ENCODE data around the gene ANKRD34B. TPM values are rescaled to one million over a fixed set of nuclear protein-coding genes. Genes with fewer than 3 reads are reported as not detected.

Gene ANKRD34B
- total and polyA plus RNA-seq, 2 experiments from 2014 or later = not detected

DNA sequence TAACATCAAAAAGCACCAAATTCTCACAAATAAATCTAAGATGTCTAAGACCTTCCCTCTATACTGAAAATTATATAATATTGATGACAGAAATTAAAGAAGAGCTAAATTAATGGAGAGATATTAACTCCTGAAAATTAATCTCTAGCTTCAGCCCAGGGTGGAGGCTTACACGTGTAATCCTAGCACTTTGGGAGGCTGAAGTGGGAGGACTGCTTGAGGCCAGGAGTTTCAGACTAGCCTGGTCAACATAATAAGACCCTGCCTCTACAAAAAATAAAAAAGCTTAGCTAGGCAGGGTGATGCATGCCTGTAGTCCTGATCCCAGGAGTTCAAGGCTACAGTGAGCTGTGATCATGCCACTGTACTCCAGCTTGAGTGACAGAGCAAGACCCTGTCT, 39.6 kb upstream of the ANKRD34B start:
- in situ Hi-C loops (cut with MboI) = no loop called here
- no peaks in the 10 kb centered on the region for H3K79me2 ChIP-seq (ENCODE audit: insufficient read depth)
- H3K9me2 ChIP-seq (ENCODE audit: insufficient read depth) = no peaks in the 10 kb centered on the region
- no peak overlapping the region for H3K27ac ChIP-seq
- no peak overlapping the region for H3K4me3 ChIP-seq
- H3K9me3 ChIP-seq (ENCODE audit: low read depth) = no peaks in the 10 kb centered on the region
- TF ChIP-seq EZH2phosphoT487 (IDR thresholded peaks at IDR 0.05; ENCODE audit: insufficient read depth, low read depth) (no peak), EZH2 (IDR thresholded peaks at IDR 0.05; ENCODE audit: insufficient read depth, poor library complexity, severe bottlenecking) (no peak)
- H2AFZ ChIP-seq = no peak overlapping the region
- no peaks in the 10 kb centered on the region for H3K36me3 ChIP-seq (ENCODE audit: low read depth)
- H3K4me1 ChIP-seq (ENCODE audit: insufficient read depth) = no peaks in the 10 kb centered on the region
- DNase-seq = no peak
- H3F3A ChIP-seq (ENCODE audit: insufficient read depth) = no peaks in the 10 kb centered on the region
- H3K27me3 ChIP-seq (replicated peaks; ENCODE audit: insufficient read depth) = no peaks in the 10 kb centered on the region
- H3K9ac ChIP-seq = no peak overlapping the region
- WGBS, 2 experiments (ENCODE audit: low coverage in 1 of 2, low lambda C conversion rate in 2 of 2, missing lambda C conversion rate in 2 of 2) = 76 to 81% methylated on average over 1 of the region's 1 CpG
- no peaks in the 10 kb centered on the region for H4K20me1 ChIP-seq (ENCODE audit: insufficient read depth)
- H3K4me2 ChIP-seq (ENCODE audit: unreplicated experiment) = no peak overlapping the region

DNA sequence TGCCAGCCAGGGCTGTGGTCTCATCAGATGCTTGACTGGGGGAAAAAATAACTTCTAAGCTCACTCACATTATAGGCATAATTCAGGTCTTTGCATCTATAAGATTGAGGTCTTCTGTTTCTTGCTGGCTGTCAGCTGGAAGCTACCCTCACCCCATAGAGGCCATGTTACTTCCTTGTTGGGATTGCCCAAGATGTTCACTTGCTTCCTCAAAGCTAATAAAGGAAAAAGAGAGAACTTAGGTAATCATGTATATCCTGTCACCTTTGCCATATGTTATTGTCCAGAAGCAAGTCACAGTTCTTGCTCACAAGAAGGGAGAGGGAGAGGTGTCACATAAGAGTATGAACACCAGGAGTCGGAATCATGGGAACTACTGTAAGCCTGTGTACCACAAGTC, 38.7 kb upstream of the ANKRD34B start:
- Histone ChIP-seq H3K9me3 (ENCODE audit: low read depth) (no peaks in the 10 kb centered on the region), H3K79me2 (ENCODE audit: insufficient read depth) (no peaks in the 10 kb centered on the region), H3K4me3 (no peak overlapping the region), H2AFZ (no peak overlapping the region), H3K9ac (no peak overlapping the region), H3K4me2 (ENCODE audit: unreplicated experiment) (no peak overlapping the region), H3K4me1 (ENCODE audit: insufficient read depth) (no peaks in the 10 kb centered on the region), H3K27me3 (replicated peaks; ENCODE audit: insufficient read depth) (no peaks in the 10 kb centered on the region), H3K27ac (no peak overlapping the region), H3K36me3 (ENCODE audit: low read depth) (no peaks in the 10 kb centered on the region), H4K20me1 (ENCODE audit: insufficient read depth) (no peaks in the 10 kb centered on the region), H3K9me2 (ENCODE audit: insufficient read depth) (no peaks in the 10 kb centered on the region), H3F3A (ENCODE audit: insufficient read depth) (no peaks in the 10 kb centered on the region)
- no peak for TF ChIP-seq EZH2 (IDR thresholded peaks at IDR 0.05; ENCODE audit: insufficient read depth, poor library complexity, severe bottlenecking)
- TF ChIP-seq EZH2phosphoT487 (IDR thresholded peaks at IDR 0.05; ENCODE audit: insufficient read depth, low read depth) = no peak
- WGBS, 2 experiments (ENCODE audit: low coverage in 1 of 2, low lambda C conversion rate in 2 of 2, missing lambda C conversion rate in 2 of 2) = 90 to 93% methylated on average over 1 of the region's 1 CpG
- no peak for DNase-seq
- in situ Hi-C loops (cut with MboI) = no loop called here

DNA sequence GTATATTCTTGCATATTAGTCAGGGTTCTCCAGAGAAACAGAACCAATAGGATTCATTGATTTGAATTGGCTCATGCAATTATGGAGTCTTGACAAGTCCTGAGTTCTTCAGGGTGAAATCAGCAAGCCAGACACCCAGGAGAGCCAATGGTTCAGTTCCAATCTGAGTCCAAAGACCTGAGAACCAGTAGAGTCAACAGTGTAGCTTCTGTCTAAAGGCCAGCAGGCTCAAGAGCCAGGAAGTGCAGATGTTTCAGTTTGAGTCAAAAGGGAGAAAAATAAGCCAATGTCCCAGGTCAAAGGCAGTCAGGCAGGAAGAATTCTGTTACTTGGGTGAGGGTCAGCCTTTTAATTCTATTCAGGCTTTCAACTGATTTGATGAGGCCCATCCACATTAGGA, 37.8 kb upstream of the ANKRD34B start:
- in situ Hi-C loops (cut with MboI) = no loop called here

DNA sequence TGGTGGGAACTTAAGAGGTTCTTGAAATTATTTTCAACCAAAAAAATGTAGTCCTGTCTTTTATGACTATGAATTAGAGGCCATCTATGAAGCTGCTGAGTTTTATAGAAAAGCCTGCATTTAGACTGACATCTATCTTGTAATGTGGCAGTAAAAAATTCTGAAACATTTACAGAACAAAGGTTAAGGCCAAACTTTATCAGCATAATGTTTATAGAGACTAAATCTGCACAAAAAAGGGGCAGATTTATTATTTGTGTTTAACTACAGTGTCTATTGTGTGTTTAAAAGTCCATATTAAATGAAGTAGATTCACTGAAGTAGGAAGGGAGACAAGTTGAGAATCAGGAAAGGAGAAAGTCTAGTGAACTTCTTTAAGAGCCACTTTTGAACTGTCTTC, 37.3 kb upstream of the ANKRD34B start:
- TF ChIP-seq EZH2 (IDR thresholded peaks at IDR 0.05; ENCODE audit: insufficient read depth, poor library complexity, severe bottlenecking) = no peak
- TF ChIP-seq EZH2phosphoT487 (IDR thresholded peaks at IDR 0.05; ENCODE audit: insufficient read depth, low read depth) = no peak
- Histone ChIP-seq H3K79me2 (ENCODE audit: insufficient read depth) (no peaks in the 10 kb centered on the region), H3F3A (ENCODE audit: insufficient read depth) (no peaks in the 10 kb centered on the region), H3K4me1 (ENCODE audit: insufficient read depth) (no peaks in the 10 kb centered on the region), H2AFZ (no peak overlapping the region), H3K9me3 (ENCODE audit: low read depth) (no peaks in the 10 kb centered on the region), H3K36me3 (ENCODE audit: low read depth) (no peaks in the 10 kb centered on the region), H3K4me3 (no peak overlapping the region), H4K20me1 (ENCODE audit: insufficient read depth) (no peaks in the 10 kb centered on the region), H3K9me2 (ENCODE audit: insufficient read depth) (no peaks in the 10 kb centered on the region), H3K27me3 (replicated peaks; ENCODE audit: insufficient read depth) (no peaks in the 10 kb centered on the region), H3K4me2 (ENCODE audit: unreplicated experiment) (no peak overlapping the region), H3K9ac (no peak overlapping the region), H3K27ac (no peak overlapping the region)
- in situ Hi-C loops (cut with MboI) = no loop called here
- no peak for DNase-seq

More for the DNA sequence above, 37.8 kb upstream of the ANKRD34B start:
- H3K9me2 ChIP-seq (ENCODE audit: insufficient read depth) = no peaks in the 10 kb centered on the region
- H3K36me3 ChIP-seq (ENCODE audit: low read depth) = no peaks in the 10 kb centered on the region
- TF ChIP-seq EZH2 (IDR thresholded peaks at IDR 0.05; ENCODE audit: insufficient read depth, poor library complexity, severe bottlenecking) = no peak
- TF ChIP-seq EZH2phosphoT487 (IDR thresholded peaks at IDR 0.05; ENCODE audit: insufficient read depth, low read depth) = no peak
- H3K4me3 ChIP-seq = no peak overlapping the region
- H3K9ac ChIP-seq = no peak overlapping the region
- no peak for DNase-seq
- no peaks in the 10 kb centered on the region for H4K20me1 ChIP-seq (ENCODE audit: insufficient read depth)
- no peaks in the 10 kb centered on the region for H3K79me2 ChIP-seq (ENCODE audit: insufficient read depth)
- H3F3A ChIP-seq (ENCODE audit: insufficient read depth) = no peaks in the 10 kb centered on the region
- H2AFZ ChIP-seq = no peak overlapping the region
- H3K9me3 ChIP-seq (ENCODE audit: low read depth) = no peaks in the 10 kb centered on the region
- no peaks in the 10 kb centered on the region for H3K4me1 ChIP-seq (ENCODE audit: insufficient read depth)
- no peak overlapping the region for H3K4me2 ChIP-seq (ENCODE audit: unreplicated experiment)
- no peaks in the 10 kb centered on the region for H3K27me3 ChIP-seq (replicated peaks; ENCODE audit: insufficient read depth)
- no peak overlapping the region for H3K27ac ChIP-seq

DNA sequence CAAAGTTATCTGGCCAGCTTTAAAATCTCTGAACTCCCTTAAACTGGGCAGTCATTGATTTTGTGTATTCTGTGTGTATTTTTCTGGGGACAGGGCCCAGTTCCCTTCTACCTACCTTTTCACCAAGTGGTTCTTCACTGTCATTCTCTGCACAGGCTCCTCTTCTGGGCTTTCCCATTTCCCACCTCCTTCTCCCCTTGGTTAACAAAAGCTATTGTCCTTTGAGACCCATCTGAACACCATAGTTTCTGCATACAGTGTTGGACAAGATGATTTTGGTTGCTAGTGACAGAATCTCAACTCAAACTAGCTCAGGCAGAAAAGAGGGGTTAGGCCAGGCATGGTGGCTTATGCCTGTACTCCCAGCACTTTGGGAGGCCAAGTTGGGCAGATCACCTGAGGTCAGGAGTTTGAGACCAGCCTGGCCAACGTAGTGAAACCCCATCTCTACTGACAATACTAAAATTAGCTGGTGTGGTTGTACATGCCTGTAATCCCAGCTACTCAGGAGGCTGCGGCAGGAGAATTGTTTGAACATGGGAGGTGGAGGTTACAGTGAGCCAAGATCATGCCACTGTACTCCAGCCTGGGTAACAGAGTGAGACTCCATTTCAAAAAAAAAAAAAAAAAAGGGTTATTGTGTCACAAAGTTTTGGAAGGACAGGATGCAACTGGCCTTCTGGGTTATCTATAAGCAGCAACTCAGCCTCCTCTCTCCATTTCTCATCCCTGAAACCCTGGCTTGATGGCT, 31.0 kb upstream of the ANKRD34B start:
- Histone ChIP-seq H3K27me3 (replicated peaks; ENCODE audit: insufficient read depth) (no peaks in the 10 kb centered on the region), H3K9me3 (ENCODE audit: low read depth) (no peaks in the 10 kb centered on the region), H3F3A (ENCODE audit: insufficient read depth) (no peaks in the 10 kb centered on the region), H3K36me3 (ENCODE audit: low read depth) (no peaks in the 10 kb centered on the region), H3K4me2 (ENCODE audit: unreplicated experiment) (no peak overlapping the region), H4K20me1 (ENCODE audit: insufficient read depth) (no peaks in the 10 kb centered on the region), H3K27ac (no peak overlapping the region), H2AFZ (no peak overlapping the region), H3K4me1 (ENCODE audit: insufficient read depth) (no peaks in the 10 kb centered on the region), H3K9ac (no peak overlapping the region), H3K79me2 (ENCODE audit: insufficient read depth) (no peaks in the 10 kb centered on the region), H3K9me2 (ENCODE audit: insufficient read depth) (no peaks in the 10 kb centered on the region), H3K4me3 (no peak overlapping the region)
- TF ChIP-seq EZH2phosphoT487 (IDR thresholded peaks at IDR 0.05; ENCODE audit: insufficient read depth, low read depth) (no peak), EZH2 (IDR thresholded peaks at IDR 0.05; ENCODE audit: insufficient read depth, poor library complexity, severe bottlenecking) (no peak)
- WGBS, 2 experiments (ENCODE audit: low coverage in 1 of 2, low lambda C conversion rate in 2 of 2, missing lambda C conversion rate in 2 of 2) = 63 to 70% methylated on average over 2 of the region's 2 CpGs
- in situ Hi-C loops (cut with MboI) = no loop called here
- no peak for DNase-seq
